PC-9 (cell line): ENCODE measurements around the gene RAB19. TPM values are rescaled to one million over a fixed set of nuclear protein-coding genes. Genes with fewer than 3 reads are reported as not detected.
A peak's percentile ranks its signal among the peaks of the same experiment; 100 is the strongest.

ENCODE experiments used
- BruUV-seq: library from RNA; stranded (reverse); fragments of 400-500 nt; replicated peaks from 2 replicates; lab custom pipeline; 2021; lab: Mats Ljungman, UMichigan
- CTCF ChIA-PET: fragments of 300-600 bp; sonication (Branson Sonifier 250); formaldehyde crosslinking; loops from one replicate; lab custom pipeline; 2022; ENCODE audit warnings: antibody characterized with exemption; lab: Charles Lee
- POLR2A ChIA-PET: fragments of 300-600 bp; sonication (Branson Sonifier 250); formaldehyde crosslinking; loops from one replicate; lab custom pipeline; 2022; ENCODE audit warnings: antibody characterized with exemption; ENCODE audit not compliant: unreplicated experiment; lab: Charles Lee
- DNase-seq, 2 experiments: peaks; one replicate each; pipeline versions ENCODE4 v3.0.0 to v3.0.0-alpha.2; 2015 to 2022; ENCODE audit warnings: mixed read lengths in 1 of 2
- H2AFZ ChIP-seq: fragments of 200-600 bp; sonication (generic); 2 replicates; pipeline ENCODE4 v1.8.1; 2017; ENCODE audit warnings: antibody characterized with exemption
- H3F3A ChIP-seq: fragments of 200-600 bp; sonication (generic); 2 replicates; pipeline ENCODE4 v1.8.1; 2017; ENCODE audit warnings: antibody characterized with exemption, mild to moderate bottlenecking, low read depth; ENCODE audit not compliant: insufficient read depth
- H3K27ac ChIP-seq: fragments of 200-600 bp; sonication (generic); 2 replicates; pipeline ENCODE4 v1.6.1; 2016; ENCODE audit warnings: mixed run types
- H3K27me3 ChIP-seq: fragments of 200-600 bp; sonication (generic); 2 replicates; pipeline ENCODE4 v1.6.1; 2016; ENCODE audit warnings: low read depth, mixed run types; ENCODE audit not compliant: insufficient read depth
- H3K36me3 ChIP-seq: fragments of 200-600 bp; sonication (generic); 2 replicates; pipeline ENCODE4 v1.6.1; 2016; ENCODE audit warnings: low read depth, mixed run types
- H3K4me1 ChIP-seq: fragments of 200-600 bp; sonication (generic); replicated peaks from 2 replicates; pipeline ENCODE4 v1.6.1; 2016; ENCODE audit warnings: mixed run types; ENCODE audit not compliant: insufficient read depth
- H3K4me2 ChIP-seq: fragments of 200-600 bp; sonication (generic); 2 replicates; pipeline ENCODE4 v1.6.1; 2017; ENCODE audit warnings: mixed run types
- H3K4me3 ChIP-seq: fragments of 200-600 bp; sonication (generic); 2 replicates; pipeline ENCODE4 v1.6.1; 2016; ENCODE audit warnings: mixed run types
- H3K79me2 ChIP-seq: fragments of 200-600 bp; sonication (generic); 2 replicates; pipeline ENCODE4 v1.6.1; 2017; ENCODE audit warnings: low read depth, mixed run types
- H3K9me2 ChIP-seq: fragments of 200-600 bp; sonication (generic); 2 replicates; pipeline ENCODE4 v1.8.1; 2017; ENCODE audit warnings: mild to moderate bottlenecking; ENCODE audit not compliant: insufficient read depth
- H3K9me3 ChIP-seq: fragments of 200-600 bp; sonication (generic); 2 replicates; pipeline ENCODE4 v1.8.1; 2016; ENCODE audit warnings: low read depth; ENCODE audit not compliant: insufficient read depth
- H4K20me1 ChIP-seq: fragments of 200-600 bp; sonication (generic); 2 replicates; pipeline ENCODE4 v1.8.1; 2017; ENCODE audit not compliant: insufficient read depth
- CTCF ChIP-seq: fragments of 200-600 bp; sonication (generic); conservative IDR thresholded peaks from 2 replicates; pipeline ENCODE4 v1.6.1; 2017; ENCODE audit warnings: mixed run types, antibody characterized with exemption, mild to moderate bottlenecking, moderate library complexity
- EZH2 ChIP-seq: fragments of 200-600 bp; sonication (generic); IDR thresholded peaks from 2 replicates; pipeline ENCODE4 v1.8.0; 2017; ENCODE audit warnings: antibody characterized with exemption, low read depth
- intact Hi-C: fragments of 100-400 bp; cut with micrococcal nuclease; formaldehyde crosslinking; loops from one replicate; pipeline ENCODE4 v1.10.0; 2022; ENCODE audit not compliant: unreplicated experiment
- total RNA-seq: library from RNA; stranded (reverse); gene quantifications from 2 replicates; pipeline ENCODE4 v1.2.3, GENCODE V29; 2021

RAB19 gene
- total RNA-seq, 1 experiment from 2014 or later, result 9.1 TPM

GRCh38 chr7:140475747-140476333 lies 72.0 kb downstream of the RAB19 start:
- Histone ChIP-seq H3K4me2 (peak overlapping the region; percentile 99), H4K20me1 (peaks cover 71% of the 10 kb centered on the region)
- intact Hi-C loops, result loop anchor here (1.0 to 10.0 kb wide), 4 partner anchors 42 to 449 kb away; partner anchors contain the start of gene BRAF

GRCh38 chr7:140476698-140477261 lies 72.9 kb downstream of the RAB19 start:
- TF ChIP-seq CTCF, result no peak
- TF ChIP-seq EZH2, result no peak
- peak overlapping the region; percentile 86; the same call in 1 of the 2 replicates for H3K4me3 ChIP-seq
- peaks cover 70% of the 10 kb centered on the region for H3K79me2 ChIP-seq
- H3K27me3 ChIP-seq, result no peaks in the 10 kb centered on the region
- H3K4me1 ChIP-seq, result peaks cover 26% of the 10 kb centered on the region
- POLR2A ChIA-PET, result interaction anchor here (0.6 kb wide), 1 partner anchor 1116 kb away, joined by 4 read pairs; no protein-coding TSS in a partner anchor
- no peak overlapping the region for H2AFZ ChIP-seq
- H3K4me2 ChIP-seq, result peak overlapping the region; percentile 99
- no peaks in the 10 kb centered on the region for H3K9me2 ChIP-seq
- peaks cover 28% of the 10 kb centered on the region; the same call in 1 of the 2 replicates for H3F3A ChIP-seq
- no peak overlapping the region for H3K27ac ChIP-seq
- CTCF ChIA-PET, result interaction anchor here (0.7 to 1.5 kb wide), 3 partner anchors 36 to 1241 kb away, joined by 3 to 10 read pairs (median 4); no protein-coding TSS in a partner anchor
- DNase-seq, result no peak
- no peaks in the 10 kb centered on the region for H3K36me3 ChIP-seq
- peaks cover 61% of the 10 kb centered on the region for H4K20me1 ChIP-seq
- intact Hi-C loops, result loop anchor here (10.0 kb wide), 2 partner anchors 298 to 448 kb away; partner anchors contain the start of gene BRAF
- no TSS peak for BruUV-seq
- H3K9me3 ChIP-seq, result no peaks in the 10 kb centered on the region

More at GRCh38 chr7:140475747-140476333, 72.0 kb downstream of the RAB19 start:
- Histone ChIP-seq H3K27ac (no peak overlapping the region), H3K27me3 (no peaks in the 10 kb centered on the region), H2AFZ (no peak overlapping the region), H3K79me2 (peaks cover 80% of the 10 kb centered on the region), H3K36me3 (0 out of 2 replicates have a peak, but pooled peaks cover 2% of the 10 kb centered on the region), H3K9me3 (no peaks in the 10 kb centered on the region), H3K9me2 (no peaks in the 10 kb centered on the region), H3K4me1 (peaks cover 26% of the 10 kb centered on the region), H3F3A (peaks cover 22% of the 10 kb centered on the region; the same call in 1 of the 2 replicates), H3K4me3 (no peak overlapping the region)
- ChIA-PET POLR2A (no interaction called here), CTCF (interaction anchor here (0.6 to 1.5 kb wide), 3 partner anchors 36 to 802 kb away, joined by 4 to 7 read pairs (median 5); no protein-coding TSS in a partner anchor)
- no peak for TF ChIP-seq EZH2
- peak; percentile 83 for TF ChIP-seq CTCF
- no TSS peak for BruUV-seq
- DNase-seq, result peak; percentile 35 to 68

Other genes with a start within 250 kb of the RAB19 start
- gene KDM7A, start 227.1 kb upstream of the RAB19 start, total RNA-seq, result 1.5 and 1.8 TPM in 2 replicates
- 42.4 and 54.8 TPM in 2 replicates for gene SLC37A3, start 5.5 kb upstream of the RAB19 start, total RNA-seq
- 166 and 182 TPM in 2 replicates for gene MKRN1, start 75.4 kb downstream of the RAB19 start, total RNA-seq
- gene DENND2A, start 236.8 kb downstream of the RAB19 start, total RNA-seq, result 3.7 and 4.2 TPM in 2 replicates